MM.1S (cell line): ENCODE measurements around the gene ADGRL3.

Experiments used
- EZH2 ChIP-seq: fragments of 300-600 bp; sonication (generic); optimal IDR thresholded peaks from 2 replicates; pipeline ENCODE3; 2017; ENCODE audit warnings: low read depth, mild to moderate bottlenecking, antibody characterized with exemption, low read length, mixed read lengths
- EZH2phosphoT487 ChIP-seq: fragments of 300-600 bp; sonication (generic); IDR thresholded peaks from 2 replicates; pipeline ENCODE4 v1.6.1; 2018; ENCODE audit warnings: antibody characterized with exemption, low read length
- TF ChIP-seq, protein P1 (sequence below): fragments of 300-600 bp; sonication (generic); IDR thresholded peaks from 2 replicates; pipeline ENCODE4 v1.5.1; 2016; ENCODE audit warnings: antibody characterized with exemption, low read length, mixed read lengths

DNA sequence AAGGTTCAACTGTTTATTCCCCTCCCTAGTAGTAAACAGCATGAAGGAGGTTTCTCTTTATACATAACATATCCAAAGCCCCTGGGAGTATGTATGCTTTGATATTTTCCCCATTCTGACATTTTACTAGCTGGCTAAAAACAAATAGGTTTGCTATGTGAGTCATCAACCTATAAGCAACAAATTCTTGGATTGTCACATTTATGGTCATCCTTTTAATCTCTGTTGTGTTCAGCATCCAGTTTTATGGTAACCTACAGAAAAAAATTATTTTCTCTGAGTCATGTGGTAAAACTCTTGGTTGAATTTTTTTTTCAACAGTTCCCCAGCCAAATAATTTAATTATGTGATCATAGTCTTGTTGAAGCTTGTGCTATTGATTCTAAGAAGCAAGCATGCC is 734.1 kb downstream of the ADGRL3 start:
- TF ChIP-seq, protein P1, sequence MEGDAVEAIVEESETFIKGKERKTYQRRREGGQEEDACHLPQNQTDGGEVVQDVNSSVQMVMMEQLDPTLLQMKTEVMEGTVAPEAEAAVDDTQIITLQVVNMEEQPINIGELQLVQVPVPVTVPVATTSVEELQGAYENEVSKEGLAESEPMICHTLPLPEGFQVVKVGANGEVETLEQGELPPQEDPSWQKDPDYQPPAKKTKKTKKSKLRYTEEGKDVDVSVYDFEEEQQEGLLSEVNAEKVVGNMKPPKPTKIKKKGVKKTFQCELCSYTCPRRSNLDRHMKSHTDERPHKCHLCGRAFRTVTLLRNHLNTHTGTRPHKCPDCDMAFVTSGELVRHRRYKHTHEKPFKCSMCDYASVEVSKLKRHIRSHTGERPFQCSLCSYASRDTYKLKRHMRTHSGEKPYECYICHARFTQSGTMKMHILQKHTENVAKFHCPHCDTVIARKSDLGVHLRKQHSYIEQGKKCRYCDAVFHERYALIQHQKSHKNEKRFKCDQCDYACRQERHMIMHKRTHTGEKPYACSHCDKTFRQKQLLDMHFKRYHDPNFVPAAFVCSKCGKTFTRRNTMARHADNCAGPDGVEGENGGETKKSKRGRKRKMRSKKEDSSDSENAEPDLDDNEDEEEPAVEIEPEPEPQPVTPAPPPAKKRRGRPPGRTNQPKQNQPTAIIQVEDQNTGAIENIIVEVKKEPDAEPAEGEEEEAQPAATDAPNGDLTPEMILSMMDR, result no peak
- TF ChIP-seq EZH2 (no peak), EZH2phosphoT487 (no peak)
